Activated CD4-positive, CD25-positive, alpha-beta regulatory T cell treated with anti-CD3 and anti-CD28 coated beads, Interleukin-2, amount 50 U/mL, for 16 hours (primary cell): ENCODE measurements around the gene ARHGAP19.
"Not testable (repeated sequence)": the region's sequence is repeated elsewhere in the genome, so short reads cannot be mapped to it uniquely, and the experiment has no call there.

Source experiments
- DNase-seq: peaks from one replicate; pipeline ENCODE4 v3.0.0-alpha.2; 2020; ENCODE audit warnings: low read depth, low spot score

ARHGAP19 gene

GRCh38 chr10:97279121-97279815 is 13.2 kb downstream of the ARHGAP19 start:
- DNase-seq: no peak

GRCh38 chr10:97278491-97278989 is 13.9 kb downstream of the ARHGAP19 start:
- DNase-seq: no peak

GRCh38 chr10:97277551-97277950 is 14.9 kb downstream of the ARHGAP19 start:
- DNase-seq: no peak

DNA sequence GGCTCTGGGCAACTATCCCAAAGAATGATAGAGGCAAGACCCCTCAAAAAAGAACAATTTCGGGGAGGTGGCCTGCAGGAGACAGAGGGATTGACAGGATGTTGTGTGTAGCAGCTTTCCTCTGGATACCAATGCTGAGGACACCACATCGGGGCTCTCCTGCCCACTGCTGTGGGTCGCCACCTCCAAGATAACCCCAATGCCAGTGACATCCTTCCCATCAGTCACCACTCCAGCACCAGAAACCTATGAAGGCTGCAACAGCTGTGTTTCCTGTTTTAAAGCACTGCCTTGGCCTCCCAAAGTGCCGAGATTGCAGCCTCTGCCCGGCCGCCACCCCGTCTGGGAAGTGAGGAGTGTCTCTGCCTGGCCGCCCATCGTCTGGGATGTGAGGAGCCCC is 17.6 kb downstream of the ARHGAP19 start:
- DNase-seq: no peak

- DNase-seq: no peak
These were observed 18.7 kb downstream of the ARHGAP19 start for GRCh38 chr10:97273700-97274099.

- DNase-seq: no peak
These were observed 21.8 kb downstream of the ARHGAP19 start for GRCh38 chr10:97270523-97271154.

- no peak for DNase-seq
These were observed 24.8 kb downstream of the ARHGAP19 start for GRCh38 chr10:97267671-97268070.

DNA sequence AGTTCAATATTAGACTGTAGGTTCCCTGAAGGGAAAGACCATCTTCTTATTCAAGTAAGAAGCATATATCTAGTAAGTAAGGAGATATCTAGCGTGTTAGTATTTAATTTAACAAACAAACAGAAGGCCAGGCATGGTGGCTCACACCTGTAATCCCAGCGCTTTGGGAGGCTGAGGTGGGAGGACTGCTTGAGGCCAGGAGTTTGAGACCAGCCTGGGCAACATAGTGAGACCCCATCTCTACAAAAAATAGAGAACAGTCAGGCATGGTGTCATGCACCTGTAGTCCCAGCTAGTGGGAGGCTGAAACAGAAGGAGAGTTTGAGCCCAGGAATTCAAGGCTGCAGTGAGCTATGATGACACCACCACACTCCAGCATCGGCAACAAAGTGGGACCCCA is 27.3 kb downstream of the ARHGAP19 start:
- DNase-seq: not testable (repeated sequence)

DNA sequence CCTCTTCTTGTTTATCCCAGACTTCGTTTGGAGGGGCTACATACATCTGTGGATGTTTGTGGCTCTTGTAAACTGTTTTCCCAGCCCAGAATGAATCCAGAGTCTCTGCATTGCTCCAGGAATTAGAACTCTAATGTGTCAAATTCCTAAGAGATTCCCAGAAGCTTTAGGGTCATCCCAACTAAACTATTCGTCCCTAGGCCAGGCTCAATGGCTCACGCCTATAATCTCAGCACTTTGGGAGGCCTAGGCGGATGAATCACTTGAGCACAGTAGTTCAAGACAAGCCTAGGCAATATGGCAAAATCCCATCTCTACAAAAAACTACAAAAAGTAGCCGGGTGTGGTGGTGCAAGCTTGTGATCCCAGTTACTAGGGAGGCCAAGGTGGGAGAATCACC is 28.5 kb downstream of the ARHGAP19 start:
- no peak for DNase-seq

DNA sequence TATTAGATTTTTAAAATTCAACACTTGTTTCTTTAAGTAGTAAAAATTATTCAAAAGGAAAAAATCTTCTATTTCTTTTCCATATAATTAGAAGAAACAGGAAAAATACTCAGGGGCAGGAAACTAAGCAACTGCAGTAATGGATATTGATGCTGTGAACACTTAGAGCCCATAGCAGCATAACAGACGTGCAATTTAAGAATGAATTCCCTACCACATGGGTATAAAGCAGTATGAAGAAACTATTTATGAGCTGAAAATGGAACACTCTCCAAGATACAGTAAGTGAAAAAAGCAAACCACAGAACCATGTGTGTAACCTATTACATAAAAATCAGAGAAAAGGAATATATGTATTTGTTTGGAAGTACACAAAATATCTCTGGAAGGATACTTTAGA is 30.8 kb downstream of the ARHGAP19 start:
- DNase-seq: no peak

DNA sequence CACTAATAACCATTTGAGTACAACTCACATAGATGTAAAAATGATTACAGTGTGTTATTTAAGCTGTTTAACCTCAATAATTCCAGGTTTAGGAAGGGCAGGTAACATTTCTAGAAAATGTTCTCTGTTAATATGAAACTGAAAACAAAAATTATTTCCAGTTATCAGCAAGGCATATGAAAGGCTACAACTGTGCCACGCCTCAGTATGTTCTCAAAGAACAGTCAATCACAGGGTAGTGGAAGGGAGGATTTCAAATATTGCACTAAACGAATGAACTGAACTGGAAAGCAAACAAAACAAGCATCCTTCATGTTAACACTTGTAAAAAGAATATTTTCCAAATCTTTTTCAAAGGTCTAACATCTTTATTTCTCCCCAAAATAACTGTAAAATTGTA is 31.3 kb downstream of the ARHGAP19 start:
- no peak for DNase-seq

DNA sequence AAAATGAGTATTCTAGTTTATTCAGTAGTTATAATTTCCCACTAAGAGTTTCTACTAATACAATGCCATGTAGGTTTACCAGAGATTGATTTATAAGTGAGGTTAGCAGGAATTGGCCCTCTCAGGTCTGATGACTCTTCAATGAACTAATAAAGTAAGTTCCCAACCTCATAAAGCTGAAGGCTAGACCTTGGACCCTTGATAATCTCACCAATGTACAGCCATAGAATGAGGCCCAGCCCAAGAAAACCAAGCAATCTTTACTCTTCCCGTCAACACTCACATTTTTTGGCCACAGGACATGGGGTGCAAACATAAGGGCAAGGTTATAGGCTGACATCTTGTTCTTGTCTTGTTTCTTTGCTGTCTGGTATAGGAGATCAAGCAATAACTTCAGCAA is 33.3 kb downstream of the ARHGAP19 start:
- DNase-seq: no peak

- no peak for DNase-seq
These were observed 36.1 kb downstream of the ARHGAP19 start for GRCh38 chr10:97256356-97256755.

- DNase-seq: no peak
These were observed 36.7 kb downstream of the ARHGAP19 start for GRCh38 chr10:97255512-97256293.

DNA sequence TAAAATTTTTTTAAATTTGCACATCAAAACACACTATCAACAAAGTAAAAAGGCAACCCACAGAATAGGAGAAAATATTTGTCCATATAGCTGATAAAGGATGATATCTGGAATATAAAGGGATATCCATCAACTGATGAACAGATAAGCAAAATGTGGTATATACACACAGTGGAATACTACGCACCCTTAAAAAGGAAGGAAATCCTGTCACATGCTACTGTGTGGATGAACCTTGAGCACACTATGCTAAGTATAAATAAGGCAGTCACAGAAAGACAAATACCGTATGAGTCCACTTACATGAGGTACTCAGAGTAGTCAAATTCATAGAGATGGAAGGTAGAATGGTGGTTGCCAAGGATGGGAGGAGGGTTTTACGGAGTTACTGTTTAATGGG is 37.7 kb downstream of the ARHGAP19 start:
- DNase-seq: no peak

GRCh38 chr10:97250952-97251351 is 41.5 kb downstream of the ARHGAP19 start:
- no peak for DNase-seq

GRCh38 chr10:97243836-97244235 is 48.6 kb downstream of the ARHGAP19 start:
- DNase-seq: no peak

DNA sequence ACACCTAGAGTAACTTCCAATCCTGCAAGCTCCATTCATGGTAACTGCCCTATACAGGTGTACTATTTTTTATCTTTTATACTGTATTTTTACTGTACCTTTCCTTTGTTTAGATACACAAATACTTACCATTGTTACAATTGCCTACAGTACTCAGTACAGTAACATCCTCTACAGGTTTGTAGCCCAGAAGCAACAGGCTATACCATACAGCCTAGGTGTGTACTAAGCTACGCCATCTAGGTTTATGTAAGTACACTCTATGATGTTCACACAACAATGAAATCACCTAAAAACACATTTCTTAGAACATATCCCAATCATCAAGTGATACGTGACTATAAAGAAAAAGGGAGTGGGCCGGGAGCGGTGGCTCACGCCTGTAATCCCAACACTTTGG is 53.6 kb downstream of the ARHGAP19 start:
- no peak for DNase-seq

GRCh38 chr10:97235353-97235752 is 57.1 kb downstream of the ARHGAP19 start:
- DNase-seq: no peak

DNA sequence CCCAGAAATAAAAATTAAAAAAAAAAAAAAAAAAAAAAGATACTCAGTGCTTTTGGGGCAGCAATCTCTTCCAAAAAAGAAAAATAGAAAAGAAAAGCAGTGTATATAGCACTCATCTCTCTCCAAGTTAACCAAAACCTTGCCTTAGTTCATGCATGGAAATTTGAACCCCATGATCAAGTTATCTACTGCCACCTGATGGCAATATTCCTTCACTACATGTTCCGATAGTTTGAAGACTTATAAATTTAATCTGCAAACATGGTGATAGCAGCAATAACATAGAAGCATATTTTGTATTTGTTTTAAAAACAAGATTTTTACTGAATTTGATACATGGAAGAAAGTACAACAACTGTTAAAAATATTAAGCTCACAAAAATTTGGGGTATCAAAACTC is 58.0 kb downstream of the ARHGAP19 start:
- DNase-seq: no peak

DNA sequence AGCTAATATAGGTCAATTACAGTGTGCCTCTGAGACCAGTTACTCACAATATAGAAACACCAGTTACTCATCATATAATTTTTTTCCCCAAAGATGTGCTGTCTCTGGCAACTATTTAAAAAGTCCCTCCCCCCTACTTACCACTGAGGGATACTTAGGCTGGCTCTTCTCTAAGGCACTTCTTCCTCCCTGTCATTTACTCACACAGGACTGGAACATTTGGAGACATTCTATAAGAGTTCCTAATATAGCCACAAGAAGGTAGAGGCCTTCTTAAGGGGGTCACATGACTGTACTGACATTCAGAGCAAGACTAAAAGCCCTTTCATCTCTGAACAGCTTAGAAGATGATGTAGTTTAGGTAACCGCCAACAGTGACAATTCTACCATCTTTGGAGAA is 62.3 kb downstream of the ARHGAP19 start:
- no peak for DNase-seq

DNA sequence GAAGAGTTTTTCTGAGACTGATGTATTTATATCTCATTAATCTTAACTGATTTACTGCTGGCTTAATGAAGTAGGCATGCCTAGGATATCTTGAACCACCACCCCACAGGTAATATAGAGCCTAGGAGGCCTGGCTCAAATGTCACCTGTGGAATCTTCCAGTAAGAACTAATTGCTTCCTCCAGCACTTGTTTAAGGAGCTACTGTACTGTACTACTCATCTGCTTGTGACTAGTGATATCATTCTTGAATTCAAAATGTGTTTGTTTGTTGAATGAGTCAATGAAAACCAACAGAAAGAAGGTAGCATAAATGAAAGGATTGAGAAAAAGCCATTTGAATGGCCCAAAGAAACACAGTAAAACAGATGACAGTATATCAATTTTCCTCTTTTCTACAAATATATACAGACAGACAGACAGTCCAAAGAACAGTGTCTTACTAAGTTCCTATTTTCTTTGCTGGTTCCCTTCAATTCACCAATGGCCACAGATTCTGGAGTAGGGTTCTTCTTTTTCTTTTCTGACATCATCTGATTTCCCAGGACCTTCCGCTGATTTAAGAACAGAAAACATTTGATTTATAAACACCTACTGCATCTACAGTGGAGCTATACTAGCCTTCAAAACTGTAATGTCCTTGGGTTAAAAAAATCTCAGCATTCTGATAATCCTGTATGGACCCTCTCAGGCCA is 63.0 kb downstream of the ARHGAP19 start:
- no peak for DNase-seq
